Stimulated activated CD8-positive, alpha-beta memory T cell treated with anti-CD3 and anti-CD28 coated beads, Interleukin-12 subunit alpha, Interleukin-12 subunit beta, amount 100 ng/mL, for 24 hours (primary cell): ENCODE measurements around the gene ZNF343.
"Not testable (repeated sequence)": the region's sequence is repeated elsewhere in the genome, so short reads cannot be mapped to it uniquely, and the experiment has no call there.

Experiments used
- DNase-seq: peaks from one replicate; pipeline ENCODE4 v3.0.0-alpha.2; 2020; ENCODE audit errors: extremely low read depth

ZNF343 gene

DNA sequence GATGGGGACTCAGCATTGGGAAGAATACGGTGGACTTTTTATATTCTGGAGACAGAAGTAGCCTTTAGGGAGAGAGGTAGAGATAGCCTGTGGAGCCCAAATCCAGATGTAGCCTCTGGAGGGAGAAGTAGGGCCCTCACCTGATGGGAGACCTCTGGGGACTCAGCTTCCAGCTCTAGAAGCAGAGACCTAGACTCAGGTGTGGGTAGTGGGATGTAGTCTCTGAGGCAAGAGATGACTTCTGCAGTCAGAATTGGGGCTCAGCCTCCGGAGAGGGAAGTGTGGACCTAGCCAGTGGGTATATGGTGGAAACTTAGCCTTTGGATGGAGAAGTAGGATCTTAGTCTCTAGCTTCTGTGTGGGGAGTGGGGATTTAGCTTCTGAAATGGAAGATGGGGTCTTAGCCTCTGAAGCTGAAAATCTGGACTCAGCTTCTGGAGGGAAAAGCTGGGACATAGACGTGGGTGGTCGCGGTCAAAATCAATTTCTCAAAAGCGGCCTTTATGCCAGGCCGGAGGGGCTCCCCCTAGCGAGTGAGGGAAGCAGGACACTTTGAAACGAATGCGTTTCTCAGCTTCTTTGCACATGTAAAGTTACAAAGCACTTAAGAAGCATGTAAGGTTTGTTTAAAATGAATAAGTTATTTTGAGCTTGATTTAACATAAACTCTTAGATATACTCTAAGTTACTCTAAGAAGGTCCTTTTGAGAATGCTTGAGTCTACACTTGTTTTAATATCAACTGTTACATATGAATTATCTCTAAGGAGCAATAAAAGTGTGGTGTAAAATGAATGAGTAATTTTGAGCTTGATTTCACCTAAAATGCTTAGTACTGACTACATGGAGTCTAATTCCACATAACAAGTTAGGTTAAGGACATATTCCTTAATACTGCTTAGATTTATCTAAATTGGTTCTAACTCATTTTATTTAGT, 12.9 kb upstream of the ZNF343 start:
- no peak for DNase-seq

DNA sequence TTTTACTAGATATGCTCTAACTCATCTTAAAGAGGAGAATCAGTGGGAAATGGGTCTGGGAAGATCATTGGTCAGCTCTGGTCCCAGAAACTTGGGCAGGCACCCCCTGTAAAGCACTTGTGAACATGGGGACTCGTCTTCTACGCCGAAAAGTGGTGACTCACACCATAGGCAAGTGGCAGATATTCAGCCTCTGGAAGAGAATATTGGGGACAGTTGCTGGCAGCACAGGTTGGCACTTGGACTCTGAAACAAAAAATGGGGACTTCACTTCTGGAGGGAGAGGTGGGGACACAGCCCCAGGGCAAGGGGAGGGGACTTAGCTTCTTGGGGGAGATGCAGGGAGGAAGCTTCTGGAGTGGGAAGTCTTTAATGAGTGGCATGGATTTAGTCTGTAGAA, 11.9 kb upstream of the ZNF343 start:
- no peak for DNase-seq

DNA sequence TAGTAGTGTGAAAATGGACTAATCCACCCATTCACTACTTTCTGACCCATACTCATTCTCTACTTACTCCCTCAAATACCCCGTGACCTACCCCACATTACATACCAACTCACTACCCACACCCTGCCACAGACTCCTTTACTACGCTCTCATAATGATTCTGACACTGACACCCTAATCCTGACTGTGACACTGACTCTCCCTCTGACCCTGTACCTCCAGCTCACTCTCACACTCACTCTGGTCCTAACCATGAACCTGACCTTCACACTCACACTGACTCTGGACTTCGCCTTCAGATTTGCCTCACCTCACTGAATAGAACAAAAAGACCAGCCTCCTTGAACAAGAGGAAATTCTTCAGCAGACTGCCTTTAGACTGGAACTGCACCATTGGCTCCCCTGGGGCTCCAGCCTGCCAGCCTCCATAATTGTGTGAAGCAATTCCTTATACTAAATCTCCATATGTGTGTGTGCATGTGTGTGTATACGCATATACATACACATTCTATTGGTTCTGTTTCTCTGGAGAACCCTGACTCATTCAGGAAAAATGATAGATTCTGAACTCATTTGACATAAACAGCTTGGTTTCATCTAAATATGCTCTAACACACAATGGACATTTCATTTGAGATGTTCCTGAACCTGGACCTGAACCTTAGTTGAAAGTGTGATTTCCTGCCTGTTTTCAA, 10.5 kb upstream of the ZNF343 start:
- DNase-seq, result no peak

DNA sequence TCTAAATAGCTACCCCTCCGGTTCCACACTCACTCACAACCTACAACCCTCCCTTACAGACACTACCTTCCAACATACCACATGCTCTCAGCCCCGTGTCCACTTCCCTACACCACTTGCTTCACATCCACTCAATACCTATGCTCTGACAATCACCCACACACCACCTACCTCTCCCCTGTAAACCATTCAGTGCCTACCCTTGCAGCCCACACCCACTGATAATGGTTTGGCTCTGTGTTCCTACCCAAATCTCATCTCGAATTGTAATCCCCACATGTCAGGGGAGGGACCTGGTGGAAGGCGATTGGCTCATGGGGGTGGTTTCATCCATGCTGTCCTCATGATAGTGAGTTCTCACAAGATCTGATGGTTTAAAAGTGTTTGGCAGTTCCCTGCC, 9.8 kb upstream of the ZNF343 start:
- DNase-seq, result no peak

DNA sequence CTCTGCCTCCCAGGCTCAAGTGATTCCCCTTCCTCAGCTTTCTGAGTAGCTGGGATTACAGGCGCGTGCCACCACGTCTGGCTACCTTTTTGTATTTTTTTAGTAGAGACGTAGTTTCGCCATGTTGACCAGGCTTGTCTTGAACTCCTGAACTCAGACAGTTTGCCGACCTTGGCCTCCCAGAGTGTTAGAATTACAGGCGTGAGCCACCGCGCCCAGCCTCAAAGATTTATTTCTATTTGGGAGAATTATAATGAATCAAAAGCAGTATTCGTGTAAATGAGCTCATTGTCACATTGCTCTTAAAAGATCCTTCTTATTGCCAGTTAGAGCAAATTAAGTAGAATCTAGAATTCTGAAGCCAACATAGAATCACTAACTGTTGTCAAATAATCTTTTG, 9.4 kb upstream of the ZNF343 start:
- no peak for DNase-seq

- no peak for DNase-seq
These were observed 7.7 kb upstream of the ZNF343 start for GRCh38 chr20:2516399-2516798.

GRCh38 chr20:2515203-2515602, 6.5 kb upstream of the ZNF343 start:
- DNase-seq, result no peak

GRCh38 chr20:2509794-2510193, 1.1 kb upstream of the ZNF343 start:
- no peak for DNase-seq

DNA sequence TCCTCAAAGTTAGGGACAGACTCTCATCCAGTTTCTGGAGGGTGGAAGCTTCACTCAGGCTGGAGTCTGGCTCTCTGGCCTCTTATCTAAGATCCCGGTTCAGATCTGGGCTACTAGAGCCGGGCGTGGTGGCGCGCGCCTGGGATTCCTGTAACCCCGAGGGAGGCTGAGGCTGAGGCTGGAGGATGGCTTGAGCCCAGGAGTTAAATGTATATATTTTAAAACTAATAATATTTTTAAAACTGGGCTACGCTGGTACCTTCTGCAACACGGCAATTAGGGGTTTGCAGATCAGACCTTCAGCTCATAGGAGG, 710 bp upstream of the ZNF343 start:
- no peak for DNase-seq

- no peak for DNase-seq
These were observed 662 bp downstream of the ZNF343 start for GRCh38 chr20:2507875-2508630.

GRCh38 chr20:2507464-2507863, 1.3 kb downstream of the ZNF343 start:
- DNase-seq, result no peak

GRCh38 chr20:2506426-2506825, 2.3 kb downstream of the ZNF343 start:
- not testable (repeated sequence) for DNase-seq

GRCh38 chr20:2504803-2505202, 3.9 kb downstream of the ZNF343 start:
- DNase-seq, result not testable (repeated sequence)

DNA sequence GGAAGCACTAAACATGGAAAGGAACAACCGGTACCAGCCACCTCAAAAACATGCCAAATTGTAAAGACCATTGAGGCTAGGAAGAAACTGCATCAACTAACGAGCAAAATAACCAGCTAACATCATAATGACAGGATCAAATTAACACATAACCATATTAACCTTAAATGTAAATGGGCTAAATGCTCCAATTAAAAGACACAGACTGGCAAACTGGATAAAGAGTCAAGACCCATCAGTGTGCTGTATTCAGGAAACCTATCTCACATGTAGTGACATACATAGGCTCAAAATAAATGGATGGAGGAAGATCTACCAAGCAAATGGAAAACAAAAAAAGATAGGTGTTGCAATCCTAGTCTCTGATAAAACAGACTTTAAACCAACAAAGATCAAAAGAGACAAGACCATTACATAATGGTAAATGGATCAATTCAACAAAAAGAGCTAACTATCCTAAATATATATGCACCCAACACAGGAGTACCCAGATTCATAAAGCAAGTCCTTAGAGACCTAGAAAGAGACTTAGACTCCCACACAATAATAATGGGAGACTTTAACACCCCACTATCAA, 5.8 kb downstream of the ZNF343 start:
- DNase-seq, result not testable (repeated sequence)

- no peak for DNase-seq
These were observed 23.1 kb downstream of the ZNF343 start for GRCh38 chr20:2485661-2486060.

- DNase-seq, result no peak
These were observed 23.6 kb downstream of the ZNF343 start for GRCh38 chr20:2485080-2485479.

DNA sequence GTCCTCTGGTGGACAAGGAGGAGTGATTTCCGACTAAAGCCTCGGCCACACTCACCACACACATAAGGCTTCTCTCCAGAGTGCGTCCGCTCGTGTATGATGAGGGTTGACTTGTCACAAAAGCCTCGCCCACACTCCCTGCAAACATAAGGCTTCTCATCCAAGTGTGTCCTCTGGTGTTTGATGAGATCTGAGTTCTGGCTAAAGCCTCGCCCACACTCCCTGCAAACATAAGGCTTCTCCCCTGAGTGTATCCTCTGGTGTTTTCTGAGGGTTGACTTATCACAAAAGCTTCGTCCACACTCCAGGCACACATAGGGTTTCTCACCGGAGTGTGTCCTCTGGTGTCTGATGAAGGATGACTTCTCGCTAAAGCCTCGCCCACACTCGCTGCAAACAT, 25.2 kb downstream of the ZNF343 start:
- no peak for DNase-seq

- no peak for DNase-seq
These were observed 28.3 kb downstream of the ZNF343 start for GRCh38 chr20:2480381-2480780.

- no peak for DNase-seq
These were observed 31.7 kb downstream of the ZNF343 start for GRCh38 chr20:2476742-2477615.

DNA sequence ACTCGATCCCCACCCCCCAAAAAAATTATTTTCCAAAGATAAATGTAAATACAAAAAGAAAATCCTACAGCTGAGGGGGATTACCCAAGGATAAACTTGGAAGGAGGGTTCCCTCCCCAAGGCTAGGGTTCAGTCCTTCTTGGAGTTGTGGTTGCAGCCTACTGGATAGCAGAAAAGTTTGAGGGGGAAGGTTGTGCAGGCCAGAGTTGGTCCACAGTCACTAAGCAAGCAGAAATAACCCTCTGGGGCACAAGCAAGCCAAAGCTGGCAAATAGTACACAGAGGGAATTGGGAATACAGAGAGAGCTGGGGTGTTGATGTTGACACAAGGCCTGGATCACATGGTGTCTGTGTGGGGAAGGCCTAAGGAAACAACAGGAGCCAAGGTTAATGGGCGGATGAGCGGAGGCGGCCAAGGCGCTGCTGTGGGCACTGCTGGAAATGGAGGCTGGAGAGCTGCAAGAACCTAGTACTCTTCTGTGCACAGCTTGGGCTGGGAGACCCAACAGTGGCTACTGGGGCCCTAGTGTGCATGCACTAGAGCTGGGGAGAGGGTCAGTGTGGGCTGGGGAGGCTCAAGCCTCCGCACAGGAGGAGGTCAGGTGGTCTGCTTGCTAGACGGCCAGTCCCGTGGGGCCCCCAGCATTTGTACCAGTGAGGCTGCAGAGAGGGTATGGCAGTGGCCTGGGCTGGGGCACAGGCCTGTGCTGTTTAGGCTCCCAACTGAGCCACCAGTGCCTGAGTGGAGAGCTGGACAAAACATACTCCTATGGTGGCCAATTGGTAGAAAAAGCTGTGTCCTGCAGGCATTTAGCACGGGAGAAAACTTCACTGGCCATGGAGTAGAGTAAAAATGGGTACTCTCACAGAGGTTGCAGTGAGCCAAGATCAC, 32.6 kb downstream of the ZNF343 start:
- no peak for DNase-seq
